Caco-2 (cell line): ENCODE results near the gene ADGRD1. TPM values are rescaled to one million over a fixed set of nuclear protein-coding genes. Genes with fewer than 3 reads are reported as not detected.

Experiments used
- BruUV-seq: library from RNA; stranded (reverse); fragments of 400-500 nt; replicated peaks from 2 replicates; lab custom pipeline; 2021; lab: Mats Ljungman, UMichigan
- CTCF ChIA-PET: fragments of 300-600 bp; sonication (Branson Sonifier 250); formaldehyde crosslinking; loops from one replicate; lab custom pipeline; 2022; ENCODE audit warnings: antibody characterized with exemption; lab: Charles Lee
- POLR2A ChIA-PET: fragments of 300-600 bp; sonication (Branson Sonifier 250); formaldehyde crosslinking; loops from one replicate; lab custom pipeline; 2022; ENCODE audit warnings: antibody characterized with exemption; lab: Charles Lee
- DNase-seq, 2 experiments: peaks; one replicate each; pipeline versions ENCODE4 v3.0.0 to v3.0.0-alpha.2; 2020 to 2022
- H3K27me3 ChIP-seq: replicated peaks from 2 replicates; pipeline ENCODE4 v1.6.0; 2011; ENCODE audit warnings: low read length; ENCODE audit not compliant: control insufficient read depth, insufficient read depth
- H3K36me3 ChIP-seq: 2 replicates; pipeline ENCODE4 v1.5.1; 2011; ENCODE audit warnings: low read length; ENCODE audit not compliant: control insufficient read depth, insufficient read depth
- H3K4me1 ChIP-seq: fragments of 250-450 bp; sonication (Bioruptor Pico); 2 replicates; pipeline ENCODE4 v1.5.1; 2020; ENCODE audit warnings: mild to moderate bottlenecking
- H3K4me3 ChIP-seq: 2 replicates; pipeline ENCODE4 v1.5.1; 2011; ENCODE audit warnings: low read depth, mild to moderate bottlenecking, control low read depth, low read length
- H3K9me3 ChIP-seq: fragments of 250-450 bp; sonication (Bioruptor Pico); 2 replicates; pipeline ENCODE4 v1.5.1; 2020; ENCODE audit warnings: mild to moderate bottlenecking, moderate library complexity
- H3K27ac Mint-ChIP-seq: one replicate; pipeline ENCODE4 v1.8.0; 2022; ENCODE audit warnings: mixed read lengths; ENCODE audit not compliant: unreplicated experiment
- H3K27me3 Mint-ChIP-seq: one replicate; pipeline ENCODE4 v1.8.0; 2022; ENCODE audit warnings: mixed read lengths; ENCODE audit not compliant: insufficient read depth, unreplicated experiment
- H3K36me3 Mint-ChIP-seq: one replicate; pipeline ENCODE4 v1.8.0; 2022; ENCODE audit warnings: mild to moderate bottlenecking, mixed read lengths; ENCODE audit not compliant: insufficient read depth, unreplicated experiment
- H3K4me1 Mint-ChIP-seq: one replicate; pipeline ENCODE4 v1.8.0; 2022; ENCODE audit warnings: low read depth, mixed read lengths; ENCODE audit not compliant: unreplicated experiment
- H3K4me3 Mint-ChIP-seq: one replicate; pipeline ENCODE4 v1.8.0; 2022; ENCODE audit warnings: mild to moderate bottlenecking, moderate library complexity, mixed read lengths; ENCODE audit not compliant: unreplicated experiment
- H3K9me3 Mint-ChIP-seq: one replicate; pipeline ENCODE4 v1.8.0; 2022; ENCODE audit warnings: mixed read lengths; ENCODE audit not compliant: unreplicated experiment
- CTCF ChIP-seq, 2 experiments: fragments of 200-600 bp in 1 of 2; IDR thresholded peaks; 1 replicate in 1 of 2; 2 replicates in 1 of 2; pipeline versions ENCODE4 v1.5.1 to v1.8.0; 2011 to 2022; ENCODE audit warnings: antibody characterized with exemption in 1 of 2, control low read depth in 1 of 2, inconsistent platforms in 1 of 2, low read depth in 1 of 2, low read length in 1 of 2, mild to moderate bottlenecking in 1 of 2, moderate library complexity in 1 of 2; ENCODE audit not compliant: insufficient read depth in 1 of 2, severe bottlenecking in 1 of 2, unreplicated experiment in 1 of 2
- intact Hi-C: fragments of 100-400 bp; cut with micrococcal nuclease; formaldehyde crosslinking; loops from one replicate; pipeline ENCODE4 v1.10.0; 2022; ENCODE audit not compliant: unreplicated experiment
- total RNA-seq: library from RNA; stranded (reverse); gene quantifications from 2 replicates; pipeline ENCODE4 v1.2.3, GENCODE V29; 2022

Gene ADGRD1
- total RNA-seq, 1 experiment from 2014 or later = 3.6 TPM

GRCh38 chr12:131082290-131083194 lies 128.8 kb downstream of the ADGRD1 start:
- Mint-ChIP-seq H3K27ac (no peak overlapping the region), H3K4me1 (no peaks in the 10 kb centered on the region), H3K36me3 (no peaks in the 10 kb centered on the region), H3K27me3 (peaks cover 9% of the 10 kb centered on the region), H3K9me3 (no peaks in the 10 kb centered on the region), H3K4me3 (no peak overlapping the region)
- ChIA-PET POLR2A (no interaction called here), CTCF (no interaction called here)
- H3K4me3 ChIP-seq = no peak overlapping the region
- H3K4me1 ChIP-seq = no peaks in the 10 kb centered on the region
- H3K9me3 ChIP-seq = no peaks in the 10 kb centered on the region
- intact Hi-C loops = no loop called here
- no TSS peak for BruUV-seq
- H3K27me3 ChIP-seq = no peaks in the 10 kb centered on the region
- no peak for TF ChIP-seq CTCF (IDR thresholded peaks at IDR 0.05; ENCODE audit: insufficient read depth in 1 of 2, low read depth in 1 of 2, low read length in 1 of 2, severe bottlenecking in 1 of 2, unreplicated experiment in 1 of 2)
- DNase-seq = peak in 1 of 2 experiments; percentile 15
- no peaks in the 10 kb centered on the region for H3K36me3 ChIP-seq

- DNase-seq = peak in 1 of 2 experiments; percentile 19
- Histone ChIP-seq H3K9me3 (no peaks in the 10 kb centered on the region), H3K36me3 (no peaks in the 10 kb centered on the region), H3K4me1 (no peaks in the 10 kb centered on the region), H3K4me3 (no peak overlapping the region), H3K27me3 (no peaks in the 10 kb centered on the region)
- Mint-ChIP-seq H3K4me1 (no peaks in the 10 kb centered on the region), H3K27ac (no peak overlapping the region), H3K9me3 (no peaks in the 10 kb centered on the region), H3K4me3 (no peak overlapping the region), H3K36me3 (no peaks in the 10 kb centered on the region), H3K27me3 (peaks cover 9% of the 10 kb centered on the region)
- BruUV-seq = no TSS peak
- intact Hi-C loops = no loop called here
- ChIA-PET CTCF (no interaction called here), POLR2A (no interaction called here)
- TF ChIP-seq CTCF (IDR thresholded peaks at IDR 0.05; ENCODE audit: insufficient read depth in 1 of 2, low read depth in 1 of 2, low read length in 1 of 2, severe bottlenecking in 1 of 2, unreplicated experiment in 1 of 2) = no peak
Observed at GRCh38 chr12:131084341-131085011, 130.8 kb downstream of the ADGRD1 start.

GRCh38 chr12:131085125-131085815 lies 131.6 kb downstream of the ADGRD1 start:
- H3K27me3 Mint-ChIP-seq = peaks cover 9% of the 10 kb centered on the region
- Histone ChIP-seq H3K36me3 (no peaks in the 10 kb centered on the region), H3K9me3 (no peaks in the 10 kb centered on the region), H3K4me3 (no peak overlapping the region), H3K27me3 (no peaks in the 10 kb centered on the region), H3K4me1 (no peaks in the 10 kb centered on the region)
- BruUV-seq = no TSS peak
- ChIA-PET CTCF (no interaction called here), POLR2A (no interaction called here)
- H3K4me3 Mint-ChIP-seq = no peak overlapping the region
- no peaks in the 10 kb centered on the region for H3K4me1 Mint-ChIP-seq
- no peaks in the 10 kb centered on the region for H3K36me3 Mint-ChIP-seq
- DNase-seq = peak in 1 of 2 experiments; percentile 19
- intact Hi-C loops = no loop called here
- H3K27ac Mint-ChIP-seq = no peak overlapping the region
- no peaks in the 10 kb centered on the region for H3K9me3 Mint-ChIP-seq
- no peak for TF ChIP-seq CTCF (IDR thresholded peaks at IDR 0.05; ENCODE audit: insufficient read depth in 1 of 2, low read depth in 1 of 2, low read length in 1 of 2, severe bottlenecking in 1 of 2, unreplicated experiment in 1 of 2)
